ENCODE results near the gene LAMB4.

The LAMB4 gene

GRCh38 chr7:108130261-108130660, at the start of gene LAMB4:
Gene LAMB4, minus strand, starts transcription at chr7:108130361. Its CDS starts 7,197 bp downstream, at chr7:108123164.
- DNase-seq: no peak

- DNase-seq: no peak
These were observed 48.2 kb upstream of the LAMB4 start for GRCh38 chr7:108178398-108178797.

- DNase-seq: no peak
These were observed 41.0 kb upstream of the LAMB4 start for GRCh38 chr7:108171164-108171563.

- no peak for DNase-seq
These were observed 40.1 kb upstream of the LAMB4 start for GRCh38 chr7:108170251-108170650.

GRCh38 chr7:108167460-108167859, 37.3 kb upstream of the LAMB4 start:
- no peak for DNase-seq

DNA sequence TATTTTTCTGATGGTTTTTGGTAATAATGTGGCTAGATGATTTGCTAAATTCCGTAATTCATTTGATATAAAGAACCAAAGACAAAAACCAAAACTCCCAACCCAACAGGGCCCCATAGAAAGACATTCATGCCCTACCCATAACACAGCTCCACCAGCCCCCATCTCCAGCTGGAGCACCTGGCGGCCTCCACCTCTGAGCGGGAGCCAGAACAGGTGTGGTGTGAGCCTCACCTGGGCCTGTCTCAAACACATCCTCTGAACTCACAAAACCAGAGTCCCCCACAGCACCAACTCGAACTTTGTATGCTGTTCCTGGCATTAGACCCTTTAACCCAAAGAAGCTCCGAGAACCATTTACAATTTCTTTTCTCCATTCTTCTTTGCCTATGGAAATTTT, 36.5 kb upstream of the LAMB4 start:
- no peak for DNase-seq

DNA sequence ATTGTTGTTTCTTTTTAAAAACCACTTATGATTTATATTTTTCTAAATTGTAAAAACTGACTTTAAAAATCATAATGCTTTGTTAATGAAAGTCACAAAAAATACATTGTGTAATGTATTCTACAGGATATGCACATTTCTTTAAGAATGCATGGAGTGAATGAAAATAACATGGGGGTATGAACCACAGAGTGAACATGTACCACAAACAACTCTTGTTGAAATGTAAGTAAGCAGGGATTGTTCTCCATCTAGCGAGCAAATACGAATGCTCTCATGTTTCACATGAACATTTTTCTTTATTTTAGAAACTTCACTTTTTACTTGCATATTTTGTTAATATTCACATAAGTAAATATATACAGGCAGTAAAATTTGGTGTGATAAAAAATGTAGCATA, 35.6 kb upstream of the LAMB4 start:
- DNase-seq: no peak

GRCh38 chr7:108164946-108165345, 34.8 kb upstream of the LAMB4 start:
- no peak for DNase-seq

DNA sequence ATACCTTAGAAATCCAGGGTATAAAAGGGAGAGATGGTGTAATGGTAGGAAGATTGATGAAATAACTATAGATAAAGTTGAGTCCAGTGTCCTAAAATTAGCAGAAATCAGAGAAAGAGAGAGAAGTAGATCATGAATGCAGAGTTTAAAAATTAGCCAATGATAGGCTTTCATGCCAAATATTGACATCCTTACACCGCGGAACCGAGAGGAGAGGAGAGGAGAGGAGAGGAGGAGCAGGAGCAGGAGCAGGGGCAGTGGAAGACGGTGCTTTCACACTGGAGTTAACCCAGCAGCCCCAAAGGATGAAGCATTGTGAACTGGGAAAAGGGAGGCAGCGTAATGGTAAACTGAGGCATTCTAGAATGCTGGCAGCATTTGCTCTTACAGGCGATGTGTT, 34.2 kb upstream of the LAMB4 start:
- no peak for DNase-seq

GRCh38 chr7:108158776-108159175, 28.6 kb upstream of the LAMB4 start:
- no peak for DNase-seq

DNA sequence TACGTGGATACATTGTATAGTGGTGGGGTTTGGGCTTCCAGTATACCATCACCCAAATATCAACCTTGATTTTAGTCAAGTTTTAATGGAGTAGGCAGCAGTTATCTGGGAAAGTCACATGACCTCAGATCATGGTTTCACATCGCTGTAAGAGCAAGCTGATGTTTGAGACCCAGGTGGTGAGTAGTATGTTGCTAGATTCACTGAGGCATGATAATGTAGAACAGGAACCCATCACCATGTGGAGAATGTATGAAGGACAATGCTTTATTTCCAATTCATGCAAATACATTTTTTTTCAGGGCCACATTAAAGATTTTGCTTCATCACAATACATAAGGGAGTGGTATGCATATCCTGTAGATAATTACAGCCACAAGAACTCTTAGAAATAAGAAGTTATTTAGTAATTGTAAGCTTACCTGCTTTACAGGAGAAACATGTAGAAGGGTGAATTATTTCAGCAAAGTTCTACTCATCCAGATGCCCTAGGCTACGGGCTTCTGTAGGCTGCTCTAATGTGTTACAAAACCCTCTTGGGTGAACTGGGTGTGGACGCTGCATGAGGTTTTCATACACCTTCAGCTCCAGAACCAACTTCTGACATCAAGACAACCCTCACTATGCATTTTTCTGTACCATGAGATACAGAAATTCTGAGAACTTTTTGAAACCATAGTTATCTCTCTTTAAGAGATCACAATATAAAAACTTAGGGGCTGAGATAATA, 27.6 kb upstream of the LAMB4 start:
- no peak for DNase-seq

- no peak for DNase-seq
These were observed 26.9 kb upstream of the LAMB4 start for GRCh38 chr7:108156897-108157605.

DNA sequence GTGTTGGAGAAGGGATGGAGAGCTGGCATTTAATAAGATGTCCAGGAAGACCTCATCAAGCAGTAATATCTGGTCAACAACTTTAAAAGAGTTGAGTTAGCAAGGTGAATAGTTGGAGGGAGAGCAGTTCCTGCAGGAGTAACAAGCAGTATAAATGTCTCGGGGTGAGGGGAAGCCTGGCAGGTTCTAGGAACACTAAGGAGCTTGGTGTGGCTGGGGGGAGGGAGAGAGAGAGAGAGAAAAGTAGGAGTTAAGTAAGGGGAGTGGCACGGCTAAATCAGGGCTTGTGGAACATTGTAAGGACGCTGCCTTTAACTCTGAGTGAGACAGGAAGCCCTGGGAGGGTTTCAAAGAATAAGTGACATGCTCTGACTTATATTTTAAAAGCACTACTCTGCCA, 22.0 kb upstream of the LAMB4 start:
- DNase-seq: no peak

DNA sequence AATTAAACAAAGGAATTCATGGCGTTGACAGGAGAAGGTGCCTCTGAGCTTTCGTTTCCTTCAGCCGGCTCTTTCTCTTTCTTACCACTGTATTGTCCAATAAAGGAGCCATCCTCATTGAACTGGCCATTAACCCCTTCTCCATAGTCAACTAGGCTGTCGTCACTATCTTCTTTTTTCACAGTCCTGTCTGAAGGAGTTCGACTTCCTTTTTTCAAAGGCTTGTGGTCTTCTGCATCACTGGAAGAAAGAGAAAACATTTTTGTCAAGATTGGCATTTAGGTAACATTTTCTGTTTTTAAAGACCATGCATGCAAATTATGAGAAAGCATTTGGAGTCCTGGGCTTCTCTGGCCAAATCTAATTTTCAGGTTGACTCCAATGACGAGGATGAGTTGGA, 19.7 kb upstream of the LAMB4 start:
- no peak for DNase-seq

GRCh38 chr7:108149119-108149518, 19.0 kb upstream of the LAMB4 start:
- no peak for DNase-seq

GRCh38 chr7:108147031-108147563, 16.9 kb upstream of the LAMB4 start:
- no peak for DNase-seq

- DNase-seq: no peak
These were observed 16.1 kb upstream of the LAMB4 start for GRCh38 chr7:108146070-108146842.

DNA sequence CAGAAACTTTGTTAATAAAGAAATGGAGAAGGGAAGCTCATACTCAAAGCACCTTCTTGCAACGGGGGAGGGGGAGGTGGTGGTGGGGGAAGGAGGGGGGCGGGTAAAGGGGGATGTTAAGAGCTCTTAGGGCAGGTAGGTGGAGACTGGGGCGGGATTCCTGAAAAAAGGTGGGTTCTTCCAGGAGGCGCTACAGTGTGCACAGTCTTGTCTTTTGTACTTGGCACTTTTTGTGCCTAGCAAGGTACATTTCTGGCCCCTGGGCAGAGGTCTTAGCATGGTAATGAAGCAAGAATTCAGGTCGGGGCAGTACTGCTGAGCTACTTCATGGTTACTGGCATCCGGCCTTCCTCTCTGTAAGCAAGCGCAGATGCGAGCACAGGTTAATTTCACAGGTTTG, 15.2 kb upstream of the LAMB4 start:
- DNase-seq: no peak

DNA sequence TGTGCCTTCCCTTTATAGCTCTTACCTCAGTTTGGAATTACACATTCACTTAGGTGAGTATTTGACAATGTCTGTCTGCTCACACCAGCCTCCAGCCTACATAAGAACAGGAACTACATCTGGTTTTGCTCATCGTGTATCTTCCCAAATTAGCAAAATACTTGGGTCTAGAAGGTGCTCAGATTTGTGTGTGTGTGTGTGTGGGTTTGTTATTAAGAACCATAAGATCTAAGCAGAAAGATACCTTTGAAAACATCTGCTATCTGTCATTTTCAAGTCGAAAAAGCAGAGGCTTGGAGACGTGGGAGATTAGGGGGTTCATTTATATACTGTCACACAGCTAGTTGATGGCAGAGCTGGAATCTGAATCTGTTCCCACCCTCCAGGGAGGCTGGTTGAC, 14.8 kb upstream of the LAMB4 start:
- no peak for DNase-seq

DNA sequence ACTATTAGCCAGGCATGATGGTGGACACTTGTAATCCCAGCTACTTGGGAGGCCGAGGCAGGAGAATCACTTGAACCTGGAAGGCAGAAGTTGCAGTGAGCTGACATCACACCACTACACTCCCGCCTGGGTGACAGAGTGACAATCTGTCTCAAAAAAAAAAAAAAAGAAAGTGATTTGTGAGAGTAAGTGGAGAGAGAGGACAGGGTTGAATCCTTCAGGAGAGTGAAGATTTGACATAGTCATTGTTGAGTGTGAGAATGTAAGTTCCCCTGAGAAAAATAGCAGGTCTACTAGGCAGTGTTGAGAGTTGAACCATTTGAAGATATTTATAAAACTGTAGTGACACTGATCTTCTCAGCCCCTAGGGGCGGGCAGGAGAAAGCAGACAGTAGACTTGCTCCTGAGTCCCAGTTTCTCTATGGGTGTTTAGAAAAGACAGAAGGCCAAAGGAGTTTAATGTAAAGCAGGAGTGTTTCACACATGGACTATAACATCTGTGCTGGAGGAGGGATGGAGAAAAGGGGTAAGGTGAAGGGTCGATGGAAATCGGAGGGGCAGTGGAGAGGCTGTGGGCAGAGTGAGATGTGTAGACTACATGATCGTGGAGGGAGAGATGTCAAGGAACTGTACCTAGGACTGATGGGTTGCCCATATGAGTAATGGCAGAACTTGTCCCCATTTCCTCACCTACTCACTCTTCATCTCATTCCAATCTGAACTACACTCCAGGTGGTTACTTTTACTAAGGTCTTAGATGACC, 13.7 kb upstream of the LAMB4 start:
- DNase-seq: no peak

- no peak for DNase-seq
These were observed 12.6 kb upstream of the LAMB4 start for GRCh38 chr7:108142675-108143259.

GRCh38 chr7:108142180-108142579, 12.0 kb upstream of the LAMB4 start:
- DNase-seq: no peak

Measured in NK-92 treated with Interleukin-12 subunit alpha and Interleukin-12 subunit beta, amount 100 ng/mL, for 24 hours (cell line).